Measurements from ENCODE around the gene RSPH10B2. TPM values are rescaled to one million over a fixed set of nuclear protein-coding genes. Genes with fewer than 3 reads are reported as not detected.

The RSPH10B2 gene
- total RNA-seq: not detected in 2 replicates

GRCh38 chr7:6753964-6754363 is at the start of gene RSPH10B2:
Gene RSPH10B2 (plus strand): TSS chr7:6754103. CDS start chr7:6757678, 3,575 bp downstream.

GRCh38 chr7:6706666-6707407 is 47.1 kb upstream of the RSPH10B2 start, which contains the start of gene ZNF12:
Gene ZNF12 (minus strand): TSS chr7:6706947. CDS start chr7:6705173, 1,774 bp downstream.

DNA sequence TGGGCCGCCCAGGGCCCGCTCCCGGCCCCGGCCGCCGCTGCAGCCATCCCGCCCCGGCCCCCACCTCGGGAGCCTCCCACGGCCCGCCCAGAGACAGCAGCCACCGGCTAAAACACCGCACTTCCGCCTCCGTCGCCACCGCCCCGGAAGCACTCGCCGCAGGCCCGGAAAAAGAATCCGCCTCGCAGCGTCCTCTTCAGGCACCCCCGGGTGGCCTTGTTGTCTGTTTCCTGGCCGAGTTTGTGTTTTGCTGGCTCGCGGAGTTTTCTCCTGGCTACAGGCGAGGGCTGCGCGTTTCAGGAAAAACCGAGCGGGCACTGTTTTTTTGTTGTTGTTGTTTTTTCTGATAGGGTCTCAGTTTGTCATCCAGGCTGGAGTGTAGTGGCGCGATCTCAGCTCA is 72.2 kb downstream of the RSPH10B2 start, which contains the start of gene CCZ1B:
TSS of gene CCZ1B (minus strand) at position 125 of the 400 bp plus-strand sequence. CDS start at position 47, 78 bp downstream.

Other genes with a start within 250 kb of the RSPH10B2 start
- gene GRID2IP, start 202.6 kb upstream of the RSPH10B2 start, total RNA-seq: 0.21 and 0.70 TPM in 2 replicates
- 34.8 and 39.6 TPM in 2 replicates for gene ZDHHC4, start 176.6 kb upstream of the RSPH10B2 start, total RNA-seq
- 23.2 and 27.4 TPM in 2 replicates for gene INTS15, start 164.1 kb upstream of the RSPH10B2 start, total RNA-seq
- 0.70 and 0.99 TPM in 2 replicates for gene ZNF853, start 138.5 kb upstream of the RSPH10B2 start, total RNA-seq
- gene ZNF316, start 116.8 kb upstream of the RSPH10B2 start, total RNA-seq: 14.2 and 20.6 TPM in 2 replicates
- 8.7 and 9.1 TPM in 2 replicates for gene ZNF12, start 47.2 kb upstream of the RSPH10B2 start, total RNA-seq
- 23.6 and 71.8 TPM in 2 replicates for gene CCZ1B, start 72.2 kb downstream of the RSPH10B2 start, total RNA-seq